Measurements from ENCODE around the gene GNE.

GRCh38 chr9:36292641-36293040, 34.4 kb upstream of the GNE start:
- TF ChIP-seq POLR2AphosphoS5 (IDR thresholded peaks at IDR 0.05) (no peak), POLR2A (IDR thresholded peaks at IDR 0.05; ENCODE audit: low read depth) (no peak)
- TF ChIP-seq, protein P1, sequence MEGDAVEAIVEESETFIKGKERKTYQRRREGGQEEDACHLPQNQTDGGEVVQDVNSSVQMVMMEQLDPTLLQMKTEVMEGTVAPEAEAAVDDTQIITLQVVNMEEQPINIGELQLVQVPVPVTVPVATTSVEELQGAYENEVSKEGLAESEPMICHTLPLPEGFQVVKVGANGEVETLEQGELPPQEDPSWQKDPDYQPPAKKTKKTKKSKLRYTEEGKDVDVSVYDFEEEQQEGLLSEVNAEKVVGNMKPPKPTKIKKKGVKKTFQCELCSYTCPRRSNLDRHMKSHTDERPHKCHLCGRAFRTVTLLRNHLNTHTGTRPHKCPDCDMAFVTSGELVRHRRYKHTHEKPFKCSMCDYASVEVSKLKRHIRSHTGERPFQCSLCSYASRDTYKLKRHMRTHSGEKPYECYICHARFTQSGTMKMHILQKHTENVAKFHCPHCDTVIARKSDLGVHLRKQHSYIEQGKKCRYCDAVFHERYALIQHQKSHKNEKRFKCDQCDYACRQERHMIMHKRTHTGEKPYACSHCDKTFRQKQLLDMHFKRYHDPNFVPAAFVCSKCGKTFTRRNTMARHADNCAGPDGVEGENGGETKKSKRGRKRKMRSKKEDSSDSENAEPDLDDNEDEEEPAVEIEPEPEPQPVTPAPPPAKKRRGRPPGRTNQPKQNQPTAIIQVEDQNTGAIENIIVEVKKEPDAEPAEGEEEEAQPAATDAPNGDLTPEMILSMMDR (IDR thresholded peaks at IDR 0.05), result no peak

Data from esophagus muscularis mucosa (tissue), 3 donors.